Measurements from ENCODE around the gene ZFAND6.
"Not testable (repeated sequence)": the region's sequence is repeated elsewhere in the genome, so short reads cannot be mapped to it uniquely, and the experiment has no call there.

Gene ZFAND6

GRCh38 chr15:80152180-80152895, 92.9 kb downstream of the ZFAND6 start:
- peak; percentile 86 for DNase-seq

GRCh38 chr15:80152896-80153876, 93.7 kb downstream of the ZFAND6 start, which contains the start of gene FAH:
FAH (plus strand) TSS chr15:80152999; CDS start chr15:80153055, 56 bp downstream.
- no peak for DNase-seq

GRCh38 chr15:80153900-80154299, 94.4 kb downstream of the ZFAND6 start:
- no peak for DNase-seq

GRCh38 chr15:80154336-80154735, 94.9 kb downstream of the ZFAND6 start:
- no peak for DNase-seq

- DNase-seq: no peak
Measured at GRCh38 chr15:80155001-80155377, 95.5 kb downstream of the ZFAND6 start.

- not testable (repeated sequence) for DNase-seq
Measured at GRCh38 chr15:80155378-80156175, 96.1 kb downstream of the ZFAND6 start.

GRCh38 chr15:80156176-80156720, 96.8 kb downstream of the ZFAND6 start:
- DNase-seq: no peak

GRCh38 chr15:80157215-80157614, 97.7 kb downstream of the ZFAND6 start:
- no peak for DNase-seq

- DNase-seq: no peak
Measured at GRCh38 chr15:80159301-80159700, 99.8 kb downstream of the ZFAND6 start.

- no peak for DNase-seq
Measured at GRCh38 chr15:80159811-80160569, 100.5 kb downstream of the ZFAND6 start.

GRCh38 chr15:80160570-80161156, 101.2 kb downstream of the ZFAND6 start:
- DNase-seq: no peak

GRCh38 chr15:80161468-80162016, 102.1 kb downstream of the ZFAND6 start:
- DNase-seq: no peak

- DNase-seq: no peak
Measured at GRCh38 chr15:80162059-80162554, 102.6 kb downstream of the ZFAND6 start.

- DNase-seq: no peak
Measured at GRCh38 chr15:80163217-80163616, 103.7 kb downstream of the ZFAND6 start.

GRCh38 chr15:80163897-80164296, 104.4 kb downstream of the ZFAND6 start:
- DNase-seq: no peak

GRCh38 chr15:80167936-80168335, 108.5 kb downstream of the ZFAND6 start:
- no peak for DNase-seq

- DNase-seq: no peak
Measured at GRCh38 chr15:80168421-80168820, 108.9 kb downstream of the ZFAND6 start.

GRCh38 chr15:80169768-80170357, 110.4 kb downstream of the ZFAND6 start:
- DNase-seq: no peak

GRCh38 chr15:80170596-80170995, 111.1 kb downstream of the ZFAND6 start:
- DNase-seq: no peak

- no peak for DNase-seq
Measured at GRCh38 chr15:80171787-80172186, 112.3 kb downstream of the ZFAND6 start.

GRCh38 chr15:80172401-80172800, 112.9 kb downstream of the ZFAND6 start:
- no peak for DNase-seq
